H9 (cell line): Measurements from ENCODE around the gene CKB. TPM values are rescaled to one million over a fixed set of nuclear protein-coding genes. Genes with fewer than 3 reads are reported as not detected.

Source experiments
- DNase-seq: peaks from one replicate; pipeline ENCODE4 v3.0.0-alpha.2; 2017
- H2AFZ ChIP-seq: one replicate; pipeline ENCODE4 v1.6.1; 2013; ENCODE audit warnings: mild to moderate bottlenecking, low read length, control low read depth, moderate library complexity
- H2AK5ac ChIP-seq: 2 replicates; pipeline ENCODE4 v1.6.1; 2013; ENCODE audit warnings: low read length, control low read depth, mixed read lengths; ENCODE audit not compliant: insufficient read length
- H2BK120ac ChIP-seq: one replicate; pipeline ENCODE4 v1.6.1; 2013; ENCODE audit warnings: low read depth, mild to moderate bottlenecking, low read length, control low read depth, inconsistent platforms; ENCODE audit not compliant: poor library complexity, severe bottlenecking
- H2BK12ac ChIP-seq: 2 replicates; pipeline ENCODE4 v1.6.1; 2013; ENCODE audit warnings: low read length, control low read depth, mixed read lengths, low read depth; ENCODE audit not compliant: insufficient read length
- H2BK15ac ChIP-seq: 2 replicates; pipeline ENCODE4 v1.6.1; 2013; ENCODE audit warnings: low read depth, low read length, control low read depth
- H2BK20ac ChIP-seq: one replicate; pipeline ENCODE4 v1.6.1; 2013; ENCODE audit warnings: low read depth, mild to moderate bottlenecking, low read length, control low read depth, inconsistent platforms; ENCODE audit not compliant: poor library complexity, severe bottlenecking
- H2BK5ac ChIP-seq: 2 replicates; pipeline ENCODE4 v1.6.1; 2013; ENCODE audit warnings: low read length, control low read depth, mixed read lengths; ENCODE audit not compliant: insufficient read length
- H3K14ac ChIP-seq: 2 replicates; pipeline ENCODE4 v1.6.1; 2013; ENCODE audit warnings: low read length, control low read depth; ENCODE audit not compliant: insufficient read depth
- H3K18ac ChIP-seq: 2 replicates; pipeline ENCODE4 v1.6.1; 2013; ENCODE audit warnings: low read depth, mild to moderate bottlenecking, mixed read lengths, low read length, control low read depth; ENCODE audit not compliant: insufficient read length
- H3K23ac ChIP-seq: 2 replicates; pipeline ENCODE4 v1.6.1; 2013; ENCODE audit warnings: low read length, control low read depth, mixed read lengths, low read depth; ENCODE audit not compliant: insufficient read length
- H3K23me2 ChIP-seq: 2 replicates; pipeline ENCODE4 v1.6.1; 2013; ENCODE audit warnings: low read depth, mild to moderate bottlenecking, mixed read lengths, low read length, control low read depth; ENCODE audit not compliant: insufficient read length, poor library complexity, severe bottlenecking
- H3K27ac ChIP-seq: 2 replicates; pipeline ENCODE4 v1.5.1; 2013; ENCODE audit warnings: low read length, control low read depth, mixed read lengths, low read depth; ENCODE audit not compliant: insufficient read length
- H3K27me3 ChIP-seq: 2 replicates; pipeline ENCODE4 v1.6.1; 2013; ENCODE audit warnings: low read length, control low read depth, inconsistent platforms; ENCODE audit not compliant: insufficient read depth
- H3K4ac ChIP-seq: 2 replicates; pipeline ENCODE4 v1.6.1; 2013; ENCODE audit warnings: low read depth, mild to moderate bottlenecking, control low read depth, inconsistent platforms, low read length, moderate library complexity
- H3K4me1 ChIP-seq: 2 replicates; pipeline ENCODE4 v1.6.1; 2013; ENCODE audit warnings: low read length, control low read depth, inconsistent platforms; ENCODE audit not compliant: insufficient read depth
- H3K4me2 ChIP-seq: 2 replicates; pipeline ENCODE4 v1.6.1; 2013; ENCODE audit warnings: low read length, control low read depth, mixed read lengths; ENCODE audit not compliant: insufficient read length, insufficient read depth
- H3K56ac ChIP-seq: 2 replicates; pipeline ENCODE4 v1.6.1; 2013; ENCODE audit warnings: low read depth, mild to moderate bottlenecking, mixed read lengths, low read length, control low read depth; ENCODE audit not compliant: insufficient read length
- H3K79me1 ChIP-seq: 2 replicates; pipeline ENCODE4 v1.6.1; 2013; ENCODE audit warnings: low read depth, mild to moderate bottlenecking, moderate library complexity, low read length, control low read depth, inconsistent platforms; ENCODE audit not compliant: insufficient read depth, poor library complexity, severe bottlenecking
- H3K79me2 ChIP-seq: 2 replicates; pipeline ENCODE4 v1.6.1; 2013; ENCODE audit warnings: low read length, control low read depth, inconsistent platforms; ENCODE audit not compliant: insufficient read depth
- H3K9ac ChIP-seq: 2 replicates; pipeline ENCODE4 v1.6.1; 2013; ENCODE audit warnings: low read length, control low read depth, mixed read lengths; ENCODE audit not compliant: insufficient read length; ENCODE audit errors: extremely low read depth
- H3K9me3 ChIP-seq: one replicate; pipeline ENCODE4 v1.6.1; 2013; ENCODE audit warnings: low read depth, low read length, inconsistent platforms; ENCODE audit not compliant: control insufficient read depth
- H3T11ph ChIP-seq: one replicate; pipeline ENCODE4 v1.6.1; 2013; ENCODE audit warnings: mild to moderate bottlenecking, low read length, control low read depth, inconsistent platforms
- H4K20me1 ChIP-seq: one replicate; pipeline ENCODE4 v1.6.1; 2013; ENCODE audit not compliant: control insufficient read depth, insufficient read length, insufficient read depth
- H4K5ac ChIP-seq: 2 replicates; pipeline ENCODE4 v1.6.1; 2013; ENCODE audit warnings: low read depth, mild to moderate bottlenecking, mixed read lengths, low read length, control low read depth; ENCODE audit not compliant: insufficient read length
- H4K8ac ChIP-seq: replicated peaks from 2 replicates; pipeline ENCODE4 v1.6.1; 2013; ENCODE audit warnings: low read length, control low read depth, mixed read lengths, low read depth; ENCODE audit not compliant: insufficient read length
- H4K91ac ChIP-seq: 2 replicates; pipeline ENCODE4 v1.6.1; 2013; ENCODE audit warnings: low read depth, mild to moderate bottlenecking, moderate library complexity, mixed read lengths, low read length, control low read depth; ENCODE audit not compliant: insufficient read length
- H3K27ac Mint-ChIP-seq, 3 experiments: 2 replicates in 2 of 3; 3 replicates in 1 of 3; pipeline ENCODE4 v1.8.0; 2020 to 2021; ENCODE audit warnings: mixed read lengths in 3 of 3, mild to moderate bottlenecking in 1 of 3, moderate library complexity in 1 of 3
- H3K27me3 Mint-ChIP-seq: 2 replicates; pipeline ENCODE4 v1.8.0; 2021; ENCODE audit warnings: low read depth, mild to moderate bottlenecking, moderate library complexity, mixed read lengths
- H3K36me3 Mint-ChIP-seq, 3 experiments: 2 replicates in 2 of 3; 3 replicates in 1 of 3; pipeline ENCODE4 v1.8.0; 2020 to 2021; ENCODE audit warnings: low read depth in 3 of 3, mixed read lengths in 3 of 3; ENCODE audit not compliant: insufficient read depth in 1 of 3
- H3K4me1 Mint-ChIP-seq, 2 experiments: 2 replicates each; pipeline ENCODE4 v1.8.0; 2020; ENCODE audit warnings: mixed read lengths in 2 of 2
- H3K4me3 Mint-ChIP-seq, 2 experiments: 2 replicates in 1 of 2; 3 replicates in 1 of 2; pipeline ENCODE4 v1.8.0; 2020 to 2021; ENCODE audit warnings: mild to moderate bottlenecking in 2 of 2, mixed read lengths in 2 of 2, moderate library complexity in 1 of 2
- H3K9me3 Mint-ChIP-seq, 2 experiments: 2 replicates in 1 of 2; 3 replicates in 1 of 2; pipeline ENCODE4 v1.8.0; 2020; ENCODE audit warnings: mild to moderate bottlenecking in 2 of 2, mixed read lengths in 2 of 2, moderate library complexity in 1 of 2
- WGBS: extraction: QIAGEN DNeasy Blood & Tissue Kit; methylation state at CpG from one replicate; pipeline ENCODE4 v1.1.7; 2013; ENCODE audit warnings: missing lambda C conversion rate, low lambda C conversion rate, mixed read lengths; ENCODE audit not compliant: insufficient read length; ENCODE audit errors: extremely low coverage; 5-methylcytosine and 5-hydroxymethylcytosine counted together
- total RNA-seq: library from RNA; stranded (reverse); gene quantifications from 2 replicates; pipeline ENCODE4 v1.2.1, GENCODE V29; 2021
- TF ChIP-seq, protein P1 (sequence below): fragments of 200-600 bp; sonication (generic); conservative IDR thresholded peaks from 3 replicates; pipeline ENCODE4 v1.8.0; 2021; ENCODE audit warnings: antibody characterized with exemption, mild to moderate bottlenecking

Gene CKB
- total RNA-seq, 1 experiment from 2014 or later = 517 TPM

- Histone ChIP-seq H3T11ph (no peak overlapping the region), H3K79me1 (no peaks in the 10 kb centered on the region), H3K23me2 (no peaks in the 10 kb centered on the region), H2AK5ac (no peak overlapping the region), H2BK120ac (no peak overlapping the region), H3K79me2 (no peaks in the 10 kb centered on the region), H3K14ac (no peak overlapping the region), H3K9me3 (no peaks in the 10 kb centered on the region), H4K8ac (no peak overlapping the region), H3K27ac (no peak overlapping the region), H3K23ac (no peak overlapping the region), H2AFZ (no peak overlapping the region), H2BK12ac (no peak overlapping the region), H3K4me1 (no peaks in the 10 kb centered on the region), H3K9ac (no peak overlapping the region), H3K18ac (no peak overlapping the region), H2BK20ac (no peak overlapping the region), H2BK15ac (no peak overlapping the region), H2BK5ac (no peak overlapping the region), H3K27me3 (no peaks in the 10 kb centered on the region), H3K4ac (no peak overlapping the region), H4K91ac (no peak overlapping the region), H3K56ac (no peak overlapping the region), H4K20me1 (no peaks in the 10 kb centered on the region), H4K5ac (no peak overlapping the region), H3K4me2 (no peak overlapping the region)
- WGBS = no CpG with 5 or more reads among the region's 17 CpGs
- H3K27ac Mint-ChIP-seq = peak overlapping the region in 1 of 3 experiments; percentile 65; a peak in 3 of 7 replicates
- peak; percentile 87 for DNase-seq
- TF ChIP-seq, protein P1, sequence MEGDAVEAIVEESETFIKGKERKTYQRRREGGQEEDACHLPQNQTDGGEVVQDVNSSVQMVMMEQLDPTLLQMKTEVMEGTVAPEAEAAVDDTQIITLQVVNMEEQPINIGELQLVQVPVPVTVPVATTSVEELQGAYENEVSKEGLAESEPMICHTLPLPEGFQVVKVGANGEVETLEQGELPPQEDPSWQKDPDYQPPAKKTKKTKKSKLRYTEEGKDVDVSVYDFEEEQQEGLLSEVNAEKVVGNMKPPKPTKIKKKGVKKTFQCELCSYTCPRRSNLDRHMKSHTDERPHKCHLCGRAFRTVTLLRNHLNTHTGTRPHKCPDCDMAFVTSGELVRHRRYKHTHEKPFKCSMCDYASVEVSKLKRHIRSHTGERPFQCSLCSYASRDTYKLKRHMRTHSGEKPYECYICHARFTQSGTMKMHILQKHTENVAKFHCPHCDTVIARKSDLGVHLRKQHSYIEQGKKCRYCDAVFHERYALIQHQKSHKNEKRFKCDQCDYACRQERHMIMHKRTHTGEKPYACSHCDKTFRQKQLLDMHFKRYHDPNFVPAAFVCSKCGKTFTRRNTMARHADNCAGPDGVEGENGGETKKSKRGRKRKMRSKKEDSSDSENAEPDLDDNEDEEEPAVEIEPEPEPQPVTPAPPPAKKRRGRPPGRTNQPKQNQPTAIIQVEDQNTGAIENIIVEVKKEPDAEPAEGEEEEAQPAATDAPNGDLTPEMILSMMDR = peak; percentile 98
- peaks cover 32 to 58% (median 52%) of the 10 kb centered on the region in 3 experiments for H3K36me3 Mint-ChIP-seq
- peaks cover 0 to 2% of the 10 kb centered on the region in 2 experiments; a peak in 2 of 4 replicates for H3K4me1 Mint-ChIP-seq
- H3K27me3 Mint-ChIP-seq = no peaks in the 10 kb centered on the region
- no peak overlapping the region for H3K4me3 Mint-ChIP-seq
- H3K9me3 Mint-ChIP-seq = no peaks in the 10 kb centered on the region
These were observed 22.3 kb downstream of the CKB start for GRCh38 chr14:103500148-103500990.
